Lower leg skin (tissue), 4 donors: Measurements from ENCODE around the gene METAP1D. TPM values are rescaled to one million over a fixed set of nuclear protein-coding genes. Genes with fewer than 3 reads are reported as not detected.
A peak's percentile ranks its signal among the peaks of the same experiment; 100 is the strongest.

Source experiments
- DNase-seq, 2 donors: peaks; one replicate each; pipeline ENCODE4 v3.0.0-alpha.2; 2019; ENCODE audit warnings: low spot score in 2 of 2
- H3K4me3 ChIP-seq: fragments of 200-600 bp; sonication (generic); 2 replicates; pipeline ENCODE4 v1.5.1; 2017; ENCODE audit warnings: mild to moderate bottlenecking, low read depth; ENCODE audit not compliant: poor library complexity, severe bottlenecking
- POLR2A ChIP-seq, 2 donors: fragments of 450-650 bp; IDR thresholded peaks; one replicate each; pipeline ENCODE4 v1.6.1; 2016 to 2017; ENCODE audit warnings: antibody characterized with exemption in 2 of 2, mild to moderate bottlenecking in 1 of 2, moderate library complexity in 1 of 2
- WGBS, 2 donors: methylation state at CpG; one replicate each; pipeline ENCODE4 v1.1.5; 2018; 5-methylcytosine and 5-hydroxymethylcytosine counted together
- intact Hi-C: fragments of 100-400 bp; cut with DNase I; formaldehyde crosslinking; loops from one replicate; pipeline ENCODE4 v1.15.0; 2023; ENCODE audit warnings: low total_unique reads
- total RNA-seq, 4 donors: library from RNA; depleted of rRNA; stranded (reverse); fragments of >200 nt; gene quantifications; one replicate each; pipeline ENCODE4 v1.1.0, GENCODE V29; 2016
- TF ChIP-seq, protein P1 (sequence below), 3 donors: fragments of 450-650 bp; IDR thresholded peaks; one replicate each; pipeline ENCODE4 v1.5.1; 2016; ENCODE audit warnings: antibody characterized with exemption in 3 of 3, mild to moderate bottlenecking in 3 of 3, moderate library complexity in 2 of 3

METAP1D gene
- total RNA-seq, 4 donors from 2014 or later = 3.1 to 5.4 (median 4.5) TPM

DNA sequence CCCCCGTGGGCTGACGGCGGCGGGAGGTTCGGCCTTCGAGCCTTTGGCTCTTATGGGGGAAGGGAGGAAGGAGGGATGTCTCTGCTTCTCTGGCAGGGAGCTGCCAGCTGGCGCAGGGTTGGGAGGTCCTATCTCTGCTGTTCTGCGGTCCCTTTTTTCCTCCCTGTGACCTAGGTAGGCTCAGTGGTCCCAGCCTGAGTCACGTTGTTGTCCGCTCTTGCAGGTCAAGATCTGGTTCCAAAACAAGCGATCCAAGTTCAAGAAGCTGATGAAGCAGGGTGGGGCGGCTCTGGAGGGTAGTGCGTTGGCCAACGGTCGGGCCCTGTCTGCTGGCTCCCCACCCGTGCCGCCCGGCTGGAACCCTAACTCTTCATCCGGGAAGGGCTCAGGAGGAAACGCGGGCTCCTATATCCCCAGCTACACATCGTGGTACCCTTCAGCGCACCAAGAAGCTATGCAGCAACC is 88.1 kb downstream of the METAP1D start:
- 14 to 30% methylated on average over 16 to 23 of the region's 23 CpGs for WGBS, 2 donors
- peak in 1 of 2 donors; percentile 11 for DNase-seq

DNA sequence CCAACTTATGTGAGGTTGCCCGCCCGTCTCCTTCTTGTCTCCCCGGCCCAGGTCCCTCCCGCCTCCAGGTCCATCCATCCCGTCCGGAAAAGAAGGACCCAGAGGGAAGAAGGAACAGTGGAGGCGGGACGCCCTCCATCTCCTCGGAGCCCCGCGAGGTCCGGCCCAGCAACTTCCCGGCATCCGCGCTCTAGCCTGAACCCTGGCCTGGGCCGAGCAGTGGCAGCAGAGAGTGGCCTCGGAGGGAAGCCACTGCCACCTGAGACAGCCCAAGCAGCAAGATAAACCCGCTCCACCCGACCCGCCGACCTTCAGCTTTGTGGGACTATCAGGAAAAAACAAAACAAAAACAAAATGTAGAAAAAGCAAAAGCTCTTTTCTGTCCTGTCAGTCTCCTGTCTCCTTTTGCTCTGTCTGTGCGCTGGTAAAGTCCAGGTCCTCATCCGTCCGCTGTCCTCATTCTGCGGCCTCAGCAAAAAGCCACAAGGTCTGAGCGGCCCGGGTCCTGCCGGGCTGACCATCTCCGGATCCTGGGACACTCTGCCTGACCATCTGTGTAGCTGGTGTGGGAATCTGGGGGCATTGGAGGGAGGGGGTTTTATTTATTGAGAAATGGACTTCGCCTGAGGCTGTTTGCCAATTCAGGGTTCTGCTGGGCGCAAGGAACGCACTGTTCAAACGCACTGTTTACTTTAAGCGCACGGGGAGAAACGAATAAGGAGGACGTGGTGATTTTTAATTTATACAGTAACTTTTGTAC is 88.7 kb downstream of the METAP1D start:
- intact Hi-C loops = no loop called here
- WGBS, 2 donors = 31 to 34% methylated on average over 33 to 37 of the region's 37 CpGs
- H3K4me3 ChIP-seq = no peak overlapping the region
- TF ChIP-seq, protein P1, sequence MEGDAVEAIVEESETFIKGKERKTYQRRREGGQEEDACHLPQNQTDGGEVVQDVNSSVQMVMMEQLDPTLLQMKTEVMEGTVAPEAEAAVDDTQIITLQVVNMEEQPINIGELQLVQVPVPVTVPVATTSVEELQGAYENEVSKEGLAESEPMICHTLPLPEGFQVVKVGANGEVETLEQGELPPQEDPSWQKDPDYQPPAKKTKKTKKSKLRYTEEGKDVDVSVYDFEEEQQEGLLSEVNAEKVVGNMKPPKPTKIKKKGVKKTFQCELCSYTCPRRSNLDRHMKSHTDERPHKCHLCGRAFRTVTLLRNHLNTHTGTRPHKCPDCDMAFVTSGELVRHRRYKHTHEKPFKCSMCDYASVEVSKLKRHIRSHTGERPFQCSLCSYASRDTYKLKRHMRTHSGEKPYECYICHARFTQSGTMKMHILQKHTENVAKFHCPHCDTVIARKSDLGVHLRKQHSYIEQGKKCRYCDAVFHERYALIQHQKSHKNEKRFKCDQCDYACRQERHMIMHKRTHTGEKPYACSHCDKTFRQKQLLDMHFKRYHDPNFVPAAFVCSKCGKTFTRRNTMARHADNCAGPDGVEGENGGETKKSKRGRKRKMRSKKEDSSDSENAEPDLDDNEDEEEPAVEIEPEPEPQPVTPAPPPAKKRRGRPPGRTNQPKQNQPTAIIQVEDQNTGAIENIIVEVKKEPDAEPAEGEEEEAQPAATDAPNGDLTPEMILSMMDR (IDR thresholded peaks at IDR 0.05) = no peak
- TF ChIP-seq POLR2A (IDR thresholded peaks at IDR 0.05) = no peak
- DNase-seq = peak; percentile 11 to 84

More for the DNA sequence above, 88.1 kb downstream of the METAP1D start:
- no peak for TF ChIP-seq POLR2A (IDR thresholded peaks at IDR 0.05)
- TF ChIP-seq, protein P1 (IDR thresholded peaks at IDR 0.05) = no peak
- no peak overlapping the region for H3K4me3 ChIP-seq
- intact Hi-C loops = no loop called here

DNA sequence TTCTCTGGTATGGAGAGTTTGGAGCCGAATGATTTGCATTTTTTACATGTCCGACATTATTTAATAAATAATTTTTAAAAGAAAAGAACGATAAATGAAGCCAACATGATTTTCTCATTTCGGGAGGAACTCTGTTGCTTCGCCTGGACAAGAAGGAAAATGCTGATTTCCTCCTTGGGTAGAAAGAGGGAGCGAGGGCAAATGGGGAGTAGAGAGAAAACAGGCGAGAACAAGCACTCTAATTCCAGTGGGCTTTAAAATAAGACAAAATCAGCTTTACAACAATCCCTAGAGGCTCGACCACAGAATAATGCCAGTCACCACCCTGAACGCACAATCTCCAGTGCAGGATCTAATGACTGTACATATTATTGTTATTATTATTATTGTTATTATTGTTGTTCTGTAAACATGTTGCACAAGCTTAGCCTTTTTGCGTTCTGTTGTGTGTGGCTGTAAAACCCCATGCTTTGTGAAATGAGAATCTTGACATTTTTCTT is 89.3 kb downstream of the METAP1D start:
- TF ChIP-seq, protein P1 (IDR thresholded peaks at IDR 0.05) = no peak
- TF ChIP-seq POLR2A (IDR thresholded peaks at IDR 0.05) = no peak
- no peak overlapping the region for H3K4me3 ChIP-seq
- intact Hi-C loops = no loop called here
- WGBS, 2 donors = 39% methylated on average over 10 of the region's 10 CpGs
- DNase-seq = no peak

DNA sequence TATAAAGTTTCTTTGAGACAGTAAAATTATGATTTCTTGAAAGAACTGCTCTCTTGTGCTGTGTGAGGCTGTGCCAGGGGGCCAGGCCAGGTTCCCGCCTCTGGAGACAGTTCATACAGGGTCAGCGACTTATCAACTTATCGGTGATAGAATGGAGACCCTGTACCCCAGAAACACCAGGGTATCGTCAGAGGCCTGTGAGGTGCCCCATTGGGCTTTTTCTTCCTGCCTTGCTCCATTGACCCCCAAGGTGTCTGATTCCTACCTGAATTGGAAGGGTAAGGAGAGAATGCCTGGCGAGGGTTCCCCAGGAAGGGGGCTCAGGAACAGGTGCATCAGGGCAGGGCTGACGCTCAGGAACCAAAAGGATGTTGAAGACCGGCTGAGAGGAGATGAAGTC is 89.9 kb downstream of the METAP1D start:
- 58 to 61% methylated on average over 7 of the region's 7 CpGs for WGBS, 2 donors
- DNase-seq = peak; percentile 10 to 58
- intact Hi-C loops = no loop called here
- no peak overlapping the region for H3K4me3 ChIP-seq
- TF ChIP-seq, protein P1 (IDR thresholded peaks at IDR 0.05) = no peak
- TF ChIP-seq POLR2A (IDR thresholded peaks at IDR 0.05) = no peak

DNA sequence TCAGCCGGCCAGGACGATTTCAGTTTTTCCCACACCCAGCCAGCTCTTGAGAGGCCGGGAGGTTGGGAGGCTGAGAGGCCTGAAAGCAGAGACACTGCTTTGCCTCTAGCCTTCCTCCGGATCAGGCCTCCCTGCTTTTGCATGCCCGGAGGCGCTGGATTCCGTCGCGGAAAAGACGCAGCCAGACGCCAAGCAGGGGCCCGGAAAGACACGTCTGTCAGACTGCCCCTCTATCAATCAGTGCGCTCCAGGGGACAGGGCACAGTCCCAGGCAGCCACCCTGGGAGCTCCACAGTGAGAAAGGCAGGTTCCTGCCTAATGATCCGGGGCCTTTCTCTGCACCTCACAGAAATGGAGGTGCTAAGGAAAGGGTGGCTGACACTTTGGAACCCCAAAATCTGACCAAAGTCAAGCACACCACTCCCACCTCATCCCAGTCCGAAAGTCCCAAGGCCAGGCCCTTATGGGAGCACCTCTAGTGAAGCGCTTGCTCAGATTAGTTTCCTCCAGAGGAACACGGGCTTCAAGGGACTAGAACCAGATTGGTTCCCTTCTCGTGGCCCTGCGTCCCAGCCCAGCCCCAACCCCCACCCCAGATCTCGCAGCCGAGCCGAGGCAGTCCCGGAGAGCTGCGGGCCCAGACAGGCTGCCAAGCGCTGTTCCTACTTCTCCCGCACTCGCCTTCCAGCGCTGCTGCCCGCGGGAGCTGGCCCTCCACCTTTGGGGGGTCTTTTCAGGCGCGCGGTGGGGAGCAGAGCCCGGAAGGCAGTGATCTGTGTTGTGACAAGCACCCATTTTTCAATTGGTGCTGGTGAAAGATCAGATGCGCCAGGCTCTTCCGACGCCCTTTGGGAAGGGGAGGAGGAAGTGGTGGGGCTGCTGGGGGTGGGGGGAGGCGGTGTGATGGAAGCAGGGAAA is 90.5 kb downstream of the METAP1D start:
- H3K4me3 ChIP-seq = no peak overlapping the region
- intact Hi-C loops = no loop called here
- no peak for TF ChIP-seq POLR2A (IDR thresholded peaks at IDR 0.05)
- TF ChIP-seq, protein P1 (IDR thresholded peaks at IDR 0.05) = no peak
- DNase-seq = peak in 1 of 2 donors; percentile 82
- 23% methylated on average over 37 to 39 of the region's 39 CpGs for WGBS, 2 donors
